Stimulated activated naive CD8-positive, alpha-beta T cell treated with anti-CD3 and anti-CD28 coated beads, Interleukin-15, Interleukin-2, amounts not matched to agents 100 U/mL and 50 U/mL, for 24 hours (primary cell): Measurements from ENCODE around the gene KLHDC9.
"Not testable (repeated sequence)": the region's sequence is repeated elsewhere in the genome, so short reads cannot be mapped to it uniquely, and the experiment has no call there.

Source experiments
- ATAC-seq: fragments of 150-1000 bp; cut with Tn5 transposase; one replicate; pipeline ENCODE4 v1.10.0; 2021
- DNase-seq: peaks from one replicate; pipeline ENCODE4 v3.0.0; 2021

The KLHDC9 gene

GRCh38 chr1:161098210-161099068, at the start of gene KLHDC9:
TSS of gene KLHDC9 (plus strand) at chr1:161098361. CDS start at chr1:161098536, 175 bp downstream.
- peak; percentile 74 for ATAC-seq
- DNase-seq, result peak; percentile 78

- DNase-seq (no peak), ATAC-seq (no peak)
Measured at GRCh38 chr1:161048949-161049722, 49.0 kb upstream of the KLHDC9 start.

- ATAC-seq (no peak), DNase-seq (no peak)
Measured at GRCh38 chr1:161051219-161051618, 46.9 kb upstream of the KLHDC9 start.

GRCh38 chr1:161052899-161053298, 45.3 kb upstream of the KLHDC9 start:
- ATAC-seq (no peak), DNase-seq (no peak)

GRCh38 chr1:161054232-161054631, 43.9 kb upstream of the KLHDC9 start:
- no peak for ATAC-seq
- DNase-seq, result no peak

- no peak for DNase-seq
- no peak for ATAC-seq
Measured at GRCh38 chr1:161054805-161055204, 43.4 kb upstream of the KLHDC9 start.

GRCh38 chr1:161059293-161059692, 38.9 kb upstream of the KLHDC9 start:
- DNase-seq (no peak), ATAC-seq (peak; percentile 23)

GRCh38 chr1:161061419-161061818, 36.7 kb upstream of the KLHDC9 start:
- ATAC-seq (no peak), DNase-seq (no peak)

- not testable (repeated sequence) for ATAC-seq, DNase-seq
Measured at GRCh38 chr1:161063936-161064335, 34.2 kb upstream of the KLHDC9 start.

GRCh38 chr1:161065681-161066080, 32.5 kb upstream of the KLHDC9 start:
- not testable (repeated sequence) for DNase-seq, ATAC-seq

GRCh38 chr1:161066694-161067093, 31.5 kb upstream of the KLHDC9 start:
- DNase-seq (no peak), ATAC-seq (no peak)

GRCh38 chr1:161068306-161069234, 29.6 kb upstream of the KLHDC9 start:
- ATAC-seq (peak; percentile 84), DNase-seq (peak; percentile 88)

GRCh38 chr1:161069241-161069640, 28.9 kb upstream of the KLHDC9 start:
- DNase-seq (peak; percentile 27), ATAC-seq (no peak)

GRCh38 chr1:161069731-161070270, 28.4 kb upstream of the KLHDC9 start, which contains the start of gene ARHGAP30:
TSS of gene ARHGAP30 (minus strand) at chr1:161069891. CDS start at chr1:161069624, 267 bp downstream.
- peak; percentile 88 for DNase-seq
- peak; percentile 83 for ATAC-seq

- ATAC-seq (no peak), DNase-seq (no peak)
Measured at GRCh38 chr1:161070761-161071160, 27.4 kb upstream of the KLHDC9 start.

GRCh38 chr1:161071886-161072371, 26.2 kb upstream of the KLHDC9 start:
- ATAC-seq, result no peak
- DNase-seq, result peak; percentile 66

GRCh38 chr1:161072751-161073449, 25.3 kb upstream of the KLHDC9 start:
- DNase-seq (no peak), ATAC-seq (no peak)

- no peak for ATAC-seq
- DNase-seq, result no peak
Measured at GRCh38 chr1:161073474-161074121, 24.6 kb upstream of the KLHDC9 start.

GRCh38 chr1:161074676-161075368, 23.3 kb upstream of the KLHDC9 start:
- no peak for ATAC-seq

GRCh38 chr1:161076410-161076809, 21.8 kb upstream of the KLHDC9 start:
- ATAC-seq (no peak), DNase-seq (no peak)

More at GRCh38 chr1:161074676-161075368, 23.3 kb upstream of the KLHDC9 start:
- no peak for DNase-seq
